ENCODE measurements around the gene GRM2.

Gene GRM2

GRCh38 chr3:51706021-51706485 is 815 bp upstream of the GRM2 start:
- DNase-seq: no peak

- DNase-seq: no peak
Measured at GRCh38 chr3:51708216-51708845, 1.5 kb downstream of the GRM2 start.

- DNase-seq: no peak
Measured at GRCh38 chr3:51709004-51709420, 2.1 kb downstream of the GRM2 start.

GRCh38 chr3:51709675-51710074 is 2.8 kb downstream of the GRM2 start:
- DNase-seq: no peak

GRCh38 chr3:51710631-51711351 is 3.9 kb downstream of the GRM2 start:
- no peak for DNase-seq

GRCh38 chr3:51711352-51712037 is 4.6 kb downstream of the GRM2 start:
- DNase-seq: no peak

DNA sequence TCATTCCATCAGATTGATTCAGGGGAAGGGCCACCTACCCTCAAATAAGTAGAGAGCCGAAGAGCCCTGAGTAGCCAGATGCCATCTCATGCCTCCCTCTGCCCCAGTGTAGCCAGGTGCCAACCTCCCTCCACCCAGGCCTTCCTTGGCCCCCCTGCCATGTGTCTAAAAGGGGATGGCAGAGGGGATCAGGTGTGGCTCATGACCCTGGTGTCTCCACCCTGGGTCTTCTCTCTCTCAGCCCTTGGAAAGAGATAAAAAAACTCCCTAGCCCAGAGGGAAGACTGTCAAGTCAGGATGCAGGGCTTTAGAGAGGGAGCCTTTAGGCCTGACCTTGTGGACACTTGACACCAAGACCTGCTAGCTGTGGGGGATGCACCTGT is 5.2 kb downstream of the GRM2 start:
- no peak for DNase-seq

DNA sequence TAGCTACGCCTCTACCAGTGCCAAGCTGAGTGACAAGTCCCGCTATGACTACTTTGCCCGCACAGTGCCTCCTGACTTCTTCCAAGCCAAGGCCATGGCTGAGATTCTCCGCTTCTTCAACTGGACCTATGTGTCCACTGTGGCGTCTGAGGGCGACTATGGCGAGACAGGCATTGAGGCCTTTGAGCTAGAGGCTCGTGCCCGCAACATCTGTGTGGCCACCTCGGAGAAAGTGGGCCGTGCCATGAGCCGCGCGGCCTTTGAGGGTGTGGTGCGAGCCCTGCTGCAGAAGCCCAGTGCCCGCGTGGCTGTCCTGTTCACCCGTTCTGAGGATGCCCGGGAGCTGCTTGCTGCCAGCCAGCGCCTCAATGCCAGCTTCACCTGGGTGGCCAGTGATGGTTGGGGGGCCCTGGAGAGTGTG is 5.7 kb downstream of the GRM2 start:
- DNase-seq: no peak

- no peak for DNase-seq
Measured at GRCh38 chr3:51712963-51713362, 6.1 kb downstream of the GRM2 start.

DNA sequence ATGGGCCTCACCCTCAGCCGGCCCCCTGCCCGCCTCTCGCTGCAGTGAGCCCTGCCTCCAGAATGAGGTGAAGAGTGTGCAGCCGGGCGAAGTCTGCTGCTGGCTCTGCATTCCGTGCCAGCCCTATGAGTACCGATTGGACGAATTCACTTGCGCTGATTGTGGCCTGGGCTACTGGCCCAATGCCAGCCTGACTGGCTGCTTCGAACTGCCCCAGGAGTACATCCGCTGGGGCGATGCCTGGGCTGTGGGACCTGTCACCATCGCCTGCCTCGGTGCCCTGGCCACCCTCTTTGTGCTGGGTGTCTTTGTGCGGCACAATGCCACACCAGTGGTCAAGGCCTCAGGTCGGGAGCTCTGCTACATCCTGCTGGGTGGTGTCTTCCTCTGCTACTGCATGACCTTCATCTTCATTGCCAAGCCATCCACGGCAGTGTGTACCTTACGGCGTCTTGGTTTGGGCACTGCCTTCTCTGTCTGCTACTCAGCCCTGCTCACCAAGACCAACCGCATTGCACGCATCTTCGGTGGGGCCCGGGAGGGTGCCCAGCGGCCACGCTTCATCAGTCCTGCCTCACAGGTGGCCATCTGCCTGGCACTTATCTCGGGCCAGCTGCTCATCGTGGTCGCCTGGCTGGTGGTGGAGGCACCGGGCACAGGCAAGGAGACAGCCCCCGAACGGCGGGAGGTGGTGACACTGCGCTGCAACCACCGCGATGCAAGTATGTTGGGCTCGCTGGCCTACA is 8.5 kb downstream of the GRM2 start:
- DNase-seq: no peak

DNA sequence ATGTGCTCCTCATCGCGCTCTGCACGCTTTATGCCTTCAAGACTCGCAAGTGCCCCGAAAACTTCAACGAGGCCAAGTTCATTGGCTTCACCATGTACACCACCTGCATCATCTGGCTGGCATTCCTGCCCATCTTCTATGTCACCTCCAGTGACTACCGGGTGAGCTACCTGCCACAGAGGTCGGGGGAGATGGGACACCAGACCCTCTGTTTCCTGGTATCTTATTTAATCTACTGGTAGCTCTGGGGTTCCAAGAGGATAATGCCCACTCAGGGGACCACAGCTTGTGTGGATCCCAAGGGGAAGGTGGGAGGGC is 9.1 kb downstream of the GRM2 start:
- no peak for DNase-seq

DNA sequence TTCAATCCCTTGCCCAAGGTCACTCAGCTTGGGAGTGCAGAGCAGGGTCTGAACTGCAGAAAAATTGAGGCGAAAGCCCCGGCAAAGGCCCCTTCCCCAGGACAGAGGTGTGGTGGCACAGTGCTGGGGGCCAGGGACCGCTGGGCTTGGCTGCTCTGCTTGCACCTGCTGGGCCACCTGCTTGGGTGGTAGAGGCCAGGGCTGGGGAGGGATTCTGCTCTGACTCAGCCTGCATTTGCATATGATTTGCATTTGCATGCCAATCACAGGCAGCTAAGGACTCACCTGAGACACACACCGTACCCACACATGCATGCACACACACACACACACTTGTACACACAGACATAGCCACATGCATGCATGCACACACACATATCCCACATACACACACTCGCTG is 9.9 kb downstream of the GRM2 start:
- DNase-seq: no peak

GRCh38 chr3:51717446-51717845 is 10.6 kb downstream of the GRM2 start:
- no peak for DNase-seq

GRCh38 chr3:51717947-51718346 is 11.1 kb downstream of the GRM2 start:
- DNase-seq: no peak

GRCh38 chr3:51718547-51719409 is 11.9 kb downstream of the GRM2 start:
- DNase-seq: peak; percentile 33

GRCh38 chr3:51719410-51720025 is 12.7 kb downstream of the GRM2 start:
- DNase-seq: no peak

- no peak for DNase-seq
Measured at GRCh38 chr3:51720292-51721061, 13.6 kb downstream of the GRM2 start.

DNA sequence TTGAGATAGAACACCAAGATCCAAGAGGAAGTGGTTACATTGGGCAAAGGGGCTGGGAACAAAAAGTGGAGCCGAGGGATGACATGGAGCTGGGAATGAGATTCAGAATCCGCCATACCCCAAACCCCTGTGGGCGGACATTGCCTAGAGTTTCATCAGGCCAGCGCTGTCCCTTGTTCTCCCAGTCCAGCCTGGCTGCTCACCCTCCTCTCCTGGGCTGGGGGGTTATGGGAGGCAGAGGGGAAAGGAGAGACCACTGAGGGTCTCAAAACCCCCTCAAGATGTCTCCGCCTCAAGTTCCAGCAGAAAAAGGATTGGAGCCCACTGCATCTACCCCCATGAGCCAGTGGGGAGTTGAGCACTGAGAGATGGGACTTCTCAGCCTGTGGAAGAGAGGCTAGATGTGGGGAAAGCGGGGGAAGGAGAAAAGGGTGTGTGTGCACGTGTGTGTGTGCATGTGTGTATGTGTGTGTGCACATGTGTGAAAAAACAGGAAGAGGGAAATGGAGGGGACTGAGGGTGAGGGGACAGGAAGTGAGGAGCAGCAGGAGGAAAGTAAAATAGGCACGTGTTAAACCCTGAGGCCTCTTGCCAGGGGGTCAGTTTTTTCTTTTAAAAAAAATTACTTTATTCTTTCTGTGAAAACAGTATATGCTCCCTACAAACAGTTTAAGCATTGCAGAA is 14.3 kb downstream of the GRM2 start:
- no peak for DNase-seq

DNA sequence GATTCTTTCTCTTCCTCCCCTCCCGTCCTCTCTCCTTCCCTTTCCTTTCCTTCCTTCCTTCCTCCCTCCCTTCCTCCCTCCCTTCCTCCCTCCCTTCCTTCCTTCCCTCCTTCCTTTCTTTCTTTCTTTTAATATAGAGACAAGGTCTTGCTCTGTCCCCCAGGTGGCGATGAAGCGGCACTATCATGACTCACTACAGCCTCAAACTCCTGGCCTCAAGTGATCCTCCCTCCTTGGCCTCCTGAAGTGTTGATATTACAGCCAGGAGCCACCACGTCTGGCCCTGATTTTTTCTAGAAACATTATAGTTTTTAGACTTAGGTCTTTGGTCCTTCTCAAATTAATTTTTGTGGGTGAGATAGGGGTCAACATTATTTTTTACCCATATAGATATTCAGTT is 15.5 kb downstream of the GRM2 start:
- no peak for DNase-seq

DNA sequence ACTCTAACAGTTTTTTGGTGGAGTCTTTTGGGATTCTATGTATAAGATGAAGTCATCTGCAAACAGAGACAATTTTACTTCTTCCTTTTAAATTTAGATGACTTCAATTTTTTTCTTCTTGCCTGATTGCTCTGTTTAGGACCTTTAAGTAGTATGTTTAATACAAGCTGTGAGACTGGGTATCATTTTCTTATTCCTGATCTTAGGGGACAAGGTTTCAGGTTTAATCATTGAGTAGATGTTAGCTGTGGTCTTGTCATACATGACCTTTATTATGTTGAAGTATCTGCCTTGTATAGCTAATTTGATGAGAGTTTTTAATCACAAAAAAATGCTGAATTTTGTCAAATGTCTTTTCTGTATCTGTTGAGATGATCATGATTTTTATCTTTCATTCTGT is 20.6 kb downstream of the GRM2 start:
- no peak for DNase-seq

Data from CD4-positive, alpha-beta T cell treated with Interleukin-4 for 4 hours (primary cell).